Cardiac muscle cell (in vitro differentiated cells and primary cell): ENCODE data around the gene EPS8L3. TPM values are rescaled to one million over a fixed set of nuclear protein-coding genes. Genes with fewer than 3 reads are reported as not detected.
"Not testable (repeated sequence)": the region's sequence is repeated elsewhere in the genome, so short reads cannot be mapped to it uniquely, and the experiment has no call there.

Experiments
- DNase-seq, 2 donors: peaks; one replicate each; pipeline versions ENCODE4 v3.0.0 to v3.0.0-alpha.2; 2010 to 2017; ENCODE audit warnings: low read depth in 1 of 2, low spot score in 1 of 2
- H3K27ac ChIP-seq: fragments of 200-600 bp; sonication (generic); 2 replicates; pipeline ENCODE4 v1.5.1; 2016
- H3K27me3 ChIP-seq: fragments of 200-600 bp; sonication (generic); 2 replicates; pipeline ENCODE4 v1.6.0; 2016; ENCODE audit warnings: control low read depth
- H3K36me3 ChIP-seq: fragments of 200-600 bp; sonication (generic); 2 replicates; pipeline ENCODE4 v1.5.1; 2016; ENCODE audit warnings: control low read depth
- H3K4me1 ChIP-seq: fragments of 200-600 bp; sonication (generic); 2 replicates; pipeline ENCODE4 v1.8.1; 2017; ENCODE audit warnings: low read depth, mild to moderate bottlenecking, mixed run types
- H3K4me3 ChIP-seq: fragments of 200-600 bp; sonication (generic); 2 replicates; pipeline ENCODE4 v1.5.1; 2016; ENCODE audit warnings: mild to moderate bottlenecking
- H3K9me3 ChIP-seq: fragments of 200-600 bp; sonication (generic); 2 replicates; pipeline ENCODE4 v1.5.1; 2017; ENCODE audit warnings: low read depth, mild to moderate bottlenecking, control low read depth
- polyA plus RNA-seq: library from polyadenylated mRNA; unstranded; fragments of >200 nt; fragmentation: Nextera tagmentation; extraction: Ambion mirVana; gene quantifications from 2 replicates; pipeline ENCODE4 v1.2.1, GENCODE V29; 2016
- total RNA-seq: library from RNA; depleted of rRNA; stranded (reverse); fragments of >200 nt; gene quantifications from 2 replicates; pipeline ENCODE4 v1.2.3, GENCODE V29; 2016
- TF ChIP-seq, protein P1 (sequence below): IDR thresholded peaks from 2 replicates; pipeline ENCODE4 v1.5.1; 2012; ENCODE audit warnings: low read depth, mild to moderate bottlenecking, low read length

EPS8L3 gene
- total and polyA plus RNA-seq, 2 experiments from 2014 or later, result 0.28 TPM; not detected in 1

DNA sequence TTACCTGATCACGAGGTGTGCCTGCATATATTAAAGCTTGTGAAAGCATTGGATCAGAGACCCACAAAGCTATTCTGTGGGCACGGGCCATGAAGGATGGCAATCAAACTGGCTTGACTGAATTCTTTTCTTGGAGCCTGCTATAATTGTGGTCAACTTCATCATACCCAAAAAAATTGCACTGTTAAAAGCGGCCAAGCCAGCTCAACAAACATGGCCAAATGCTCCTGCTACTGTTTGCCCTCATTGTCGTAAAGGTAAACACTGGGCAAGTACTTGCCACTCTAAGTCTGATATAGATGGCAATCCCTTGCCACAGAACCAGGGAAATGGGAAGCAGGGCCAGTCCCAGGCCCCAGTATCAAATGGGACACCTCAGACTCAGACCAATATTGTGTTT lies 58.3 kb downstream of the EPS8L3 start:
- no peaks in the 10 kb centered on the region for H3K9me3 ChIP-seq
- no peak for DNase-seq
- H3K4me3 ChIP-seq, result no peak overlapping the region
- no peak overlapping the region for H3K27ac ChIP-seq
- H3K27me3 ChIP-seq, result no peaks in the 10 kb centered on the region
- H3K36me3 ChIP-seq, result no peaks in the 10 kb centered on the region
- no peaks in the 10 kb centered on the region for H3K4me1 ChIP-seq
- TF ChIP-seq, protein P1, sequence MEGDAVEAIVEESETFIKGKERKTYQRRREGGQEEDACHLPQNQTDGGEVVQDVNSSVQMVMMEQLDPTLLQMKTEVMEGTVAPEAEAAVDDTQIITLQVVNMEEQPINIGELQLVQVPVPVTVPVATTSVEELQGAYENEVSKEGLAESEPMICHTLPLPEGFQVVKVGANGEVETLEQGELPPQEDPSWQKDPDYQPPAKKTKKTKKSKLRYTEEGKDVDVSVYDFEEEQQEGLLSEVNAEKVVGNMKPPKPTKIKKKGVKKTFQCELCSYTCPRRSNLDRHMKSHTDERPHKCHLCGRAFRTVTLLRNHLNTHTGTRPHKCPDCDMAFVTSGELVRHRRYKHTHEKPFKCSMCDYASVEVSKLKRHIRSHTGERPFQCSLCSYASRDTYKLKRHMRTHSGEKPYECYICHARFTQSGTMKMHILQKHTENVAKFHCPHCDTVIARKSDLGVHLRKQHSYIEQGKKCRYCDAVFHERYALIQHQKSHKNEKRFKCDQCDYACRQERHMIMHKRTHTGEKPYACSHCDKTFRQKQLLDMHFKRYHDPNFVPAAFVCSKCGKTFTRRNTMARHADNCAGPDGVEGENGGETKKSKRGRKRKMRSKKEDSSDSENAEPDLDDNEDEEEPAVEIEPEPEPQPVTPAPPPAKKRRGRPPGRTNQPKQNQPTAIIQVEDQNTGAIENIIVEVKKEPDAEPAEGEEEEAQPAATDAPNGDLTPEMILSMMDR, result no peak

DNA sequence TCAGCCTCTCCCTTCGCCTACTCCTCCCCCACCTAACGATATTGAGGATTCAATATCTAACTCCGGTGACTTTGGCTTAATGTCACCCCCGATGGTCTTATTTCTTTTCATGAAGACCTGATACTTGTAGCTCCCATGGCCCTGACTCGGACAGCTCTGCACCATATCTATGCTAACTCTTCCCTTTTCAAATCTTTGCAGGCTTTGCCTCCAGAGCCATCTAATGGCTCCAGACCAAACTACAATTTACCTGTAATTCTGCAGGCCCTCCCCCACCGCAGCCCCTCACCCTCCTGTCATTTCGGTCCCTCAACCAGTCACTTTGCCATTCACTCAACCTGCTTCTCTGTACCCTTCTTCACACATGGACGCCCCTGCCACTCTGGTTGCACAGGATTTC lies 59.5 kb downstream of the EPS8L3 start:
- no peaks in the 10 kb centered on the region for H3K9me3 ChIP-seq
- DNase-seq, result no peak
- no peaks in the 10 kb centered on the region for H3K27me3 ChIP-seq
- TF ChIP-seq, protein P1, result no peak
- H3K4me3 ChIP-seq, result no peak overlapping the region
- H3K36me3 ChIP-seq, result no peaks in the 10 kb centered on the region
- no peak overlapping the region for H3K27ac ChIP-seq
- H3K4me1 ChIP-seq, result no peaks in the 10 kb centered on the region

- H3K4me3 ChIP-seq, H3K36me3 ChIP-seq, H3K27ac ChIP-seq, H3K9me3 ChIP-seq, DNase-seq, H3K4me1 ChIP-seq, H3K27me3 ChIP-seq: not testable (repeated sequence)
These were observed 60.8 kb downstream of the EPS8L3 start for GRCh38 chr1:109702940-109703339.

Other genes starting within 250 kb of the EPS8L3 start
- gene GPR61, start 224.1 kb downstream of the EPS8L3 start, total RNA-seq, result 1.9 and 3.3 TPM in 2 replicates
- 1.9 and 2.7 TPM in 2 replicates for gene GPR61, start 224.1 kb downstream of the EPS8L3 start, polyA plus RNA-seq
- gene GNAI3, start 215.3 kb downstream of the EPS8L3 start, total RNA-seq, result 4.7 and 5.0 TPM in 2 replicates
- gene GNAI3, start 215.3 kb downstream of the EPS8L3 start, polyA plus RNA-seq, result 7.9 and 9.3 TPM in 2 replicates
- not detected in 2 replicates for gene GNAT2, start 144.3 kb downstream of the EPS8L3 start, total RNA-seq
- 0.22 TPM in 1 of 2 replicates, not detected in the other for gene GNAT2, start 144.3 kb downstream of the EPS8L3 start, polyA plus RNA-seq
- gene AMPD2, start 144.1 kb downstream of the EPS8L3 start, total RNA-seq, result 72.8 and 116 TPM in 2 replicates
- gene AMPD2, start 144.1 kb downstream of the EPS8L3 start, polyA plus RNA-seq, result 47.9 and 53.2 TPM in 2 replicates
- gene GSTM4, start 107.8 kb downstream of the EPS8L3 start, total RNA-seq, result 53.5 and 65.3 TPM in 2 replicates
- 134 and 136 TPM in 2 replicates for gene GSTM4, start 107.8 kb downstream of the EPS8L3 start, polyA plus RNA-seq
- gene GSTM2, start 95.9 kb downstream of the EPS8L3 start, total RNA-seq, result 55.2 and 78.5 TPM in 2 replicates
- gene GSTM2, start 95.9 kb downstream of the EPS8L3 start, polyA plus RNA-seq, result 117 and 164 TPM in 2 replicates
- 5.5 and 14.1 TPM in 2 replicates for gene GSTM1, start 76.1 kb downstream of the EPS8L3 start, total RNA-seq
- gene GSTM1, start 76.1 kb downstream of the EPS8L3 start, polyA plus RNA-seq, result 10.7 and 33.1 TPM in 2 replicates
- gene GSTM5, start 51.7 kb downstream of the EPS8L3 start, total RNA-seq, result 0.21 TPM in 1 of 2 replicates, not detected in the other
- gene GSTM5, start 51.7 kb downstream of the EPS8L3 start, polyA plus RNA-seq, result not detected in 2 replicates
- 46.9 and 65.8 TPM in 2 replicates for gene GSTM3, start 22.9 kb downstream of the EPS8L3 start, total RNA-seq
- 139 and 167 TPM in 2 replicates for gene GSTM3, start 22.9 kb downstream of the EPS8L3 start, polyA plus RNA-seq
- gene CSF1, start 146.9 kb upstream of the EPS8L3 start, total RNA-seq, result 5.0 and 5.7 TPM in 2 replicates
- gene CSF1, start 146.9 kb upstream of the EPS8L3 start, polyA plus RNA-seq, result 4.9 and 6.6 TPM in 2 replicates
- 34.2 and 49.0 TPM in 2 replicates for gene AHCYL1, start 220.8 kb upstream of the EPS8L3 start, total RNA-seq
- gene AHCYL1, start 220.8 kb upstream of the EPS8L3 start, polyA plus RNA-seq, result 82.7 and 106 TPM in 2 replicates